Upper lobe of right lung (tissue), 1 donor: ENCODE data around the gene NOVA2. TPM values are rescaled to one million over a fixed set of nuclear protein-coding genes. Genes with fewer than 3 reads are reported as not detected.

Experiments
- ATAC-seq: fragments of 200-7000 bp; cut with Tn5 transposase; one replicate; pipeline ENCODE4 v1.9.1; 2020; ENCODE audit warnings: mild to moderate bottlenecking, moderate library complexity
- DNase-seq: peaks from one replicate; pipeline ENCODE4 v3.0.0-alpha.2; 2020
- H3K27ac ChIP-seq: fragments of 200-600 bp; one replicate; pipeline ENCODE4 v1.8.0; 2022
- H3K27me3 ChIP-seq: fragments of 200-600 bp; one replicate; pipeline ENCODE4 v1.8.0; 2022; ENCODE audit warnings: mild to moderate bottlenecking
- H3K36me3 ChIP-seq: fragments of 200-600 bp; one replicate; pipeline ENCODE4 v1.8.0; 2022
- H3K4me1 ChIP-seq: fragments of 200-600 bp; one replicate; pipeline ENCODE4 v1.8.0; 2022
- H3K4me3 ChIP-seq: fragments of 200-600 bp; one replicate; pipeline ENCODE4 v1.8.0; 2022; ENCODE audit warnings: mild to moderate bottlenecking
- H3K9me3 ChIP-seq: fragments of 200-600 bp; one replicate; pipeline ENCODE4 v1.8.0; 2022
- CTCF ChIP-seq: fragments of 200-600 bp; IDR thresholded peaks from one replicate; pipeline ENCODE4 v1.8.0; 2022; ENCODE audit warnings: antibody characterized with exemption
- intact Hi-C: fragments of 100-400 bp; cut with DNase I; formaldehyde crosslinking; loops from one replicate; pipeline ENCODE4 v1.11.0; 2022
- total RNA-seq: library from RNA; stranded (reverse); fragmentation: NEBNext Ultra II Directional; extraction: Animal tissue kit (Norgen Biotek cat#: 25700); gene quantifications from one replicate; pipeline ENCODE4 v1.2.1, GENCODE V29; 2021
- donor health status: DM: no; HTN: yes; CAD: no; lungs with severe emphysema.

The NOVA2 gene
- total RNA-seq, 1 donor from 2014 or later = 21.2 TPM

- DNase-seq (no peak), ATAC-seq (peak; percentile 69)
- Histone ChIP-seq H3K27me3 (peaks cover 14% of the 10 kb centered on the region), H3K36me3 (no peaks in the 10 kb centered on the region), H3K9me3 (no peaks in the 10 kb centered on the region), H3K4me3 (no peak overlapping the region), H3K4me1 (peaks cover 9% of the 10 kb centered on the region), H3K27ac (no peak overlapping the region)
- no peak for TF ChIP-seq CTCF
- intact Hi-C loops = no loop called here
Observed at GRCh38 chr19:45952686-45953505, 20.8 kb downstream of the NOVA2 start.

DNA sequence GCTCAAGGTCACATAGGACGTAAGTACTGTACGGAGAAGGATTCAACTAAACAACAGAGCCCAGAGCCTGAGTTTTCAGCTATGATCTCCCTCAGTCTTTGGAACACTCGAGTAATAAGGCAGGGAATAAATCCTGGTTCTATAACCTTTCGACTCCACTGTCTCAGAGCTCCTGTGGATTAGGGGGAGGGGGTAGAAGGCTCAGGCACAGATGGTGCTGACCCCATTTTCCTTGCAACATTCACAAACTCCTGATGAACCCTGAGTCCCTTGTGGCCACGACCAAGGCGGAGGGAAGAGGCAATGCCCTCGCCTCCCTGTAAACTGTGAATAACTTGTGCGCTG lies 21.4 kb downstream of the NOVA2 start:
- Histone ChIP-seq H3K27ac (no peak overlapping the region), H3K27me3 (peaks cover 14% of the 10 kb centered on the region), H3K4me1 (peaks cover 9% of the 10 kb centered on the region), H3K9me3 (no peaks in the 10 kb centered on the region), H3K4me3 (no peak overlapping the region), H3K36me3 (no peaks in the 10 kb centered on the region)
- ATAC-seq (no peak), DNase-seq (no peak)
- TF ChIP-seq CTCF = no peak
- intact Hi-C loops = no loop called here

GRCh38 chr19:45947926-45948325 lies 25.7 kb downstream of the NOVA2 start:
- DNase-seq (no peak), ATAC-seq (no peak)
- Histone ChIP-seq H3K27ac (no peak overlapping the region), H3K27me3 (no peaks in the 10 kb centered on the region), H3K4me3 (no peak overlapping the region), H3K9me3 (no peaks in the 10 kb centered on the region), H3K4me1 (no peaks in the 10 kb centered on the region), H3K36me3 (no peaks in the 10 kb centered on the region)
- intact Hi-C loops = no loop called here
- no peak for TF ChIP-seq CTCF

GRCh38 chr19:45940515-45940805 lies 33.2 kb downstream of the NOVA2 start:
- no peak overlapping the region for H3K4me3 ChIP-seq

DNA sequence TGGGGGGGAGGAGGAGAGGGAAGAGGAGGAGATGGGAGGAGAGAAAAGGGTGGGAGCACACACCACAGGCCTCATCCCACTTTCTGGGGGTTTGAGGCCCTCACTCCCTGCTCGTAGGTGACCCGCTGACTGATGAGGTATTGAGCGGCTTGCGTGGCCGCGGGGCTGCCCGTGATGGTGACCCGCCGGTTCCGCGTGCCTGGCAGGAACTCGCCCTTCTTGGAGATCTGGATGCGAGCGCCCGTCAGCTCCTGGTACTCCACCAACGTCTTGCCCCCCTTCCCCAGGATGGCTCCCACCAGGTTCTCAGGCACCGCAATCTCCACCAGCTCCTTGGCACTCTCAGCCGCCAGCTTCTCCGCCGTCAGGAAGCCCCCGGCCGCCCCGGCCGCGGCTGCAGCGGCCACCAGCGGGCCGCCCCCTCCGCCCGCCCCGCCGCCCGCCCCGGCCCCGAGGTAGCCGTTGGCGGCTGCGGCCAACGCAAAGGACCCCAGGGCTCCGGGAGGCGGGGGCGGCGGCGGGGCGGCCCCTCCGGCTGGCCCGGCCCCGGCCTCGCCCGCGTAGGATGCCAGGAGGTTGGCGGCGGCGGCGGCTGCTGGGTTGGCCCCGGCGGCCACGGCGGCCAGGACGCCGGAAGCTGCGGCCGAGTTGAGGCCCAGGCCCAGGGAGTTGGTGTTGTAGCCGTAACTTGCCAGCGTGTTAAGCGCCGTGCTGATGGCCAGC lies 33.7 kb downstream of the NOVA2 start:
- peaks cover 29% of the 10 kb centered on the region for H3K27me3 ChIP-seq
- no peak overlapping the region for H3K4me3 ChIP-seq
- no peaks in the 10 kb centered on the region for H3K9me3 ChIP-seq
- H3K4me1 ChIP-seq = no peaks in the 10 kb centered on the region
- no peak for DNase-seq
- intact Hi-C loops = no loop called here
- no peaks in the 10 kb centered on the region for H3K36me3 ChIP-seq
- ATAC-seq = no peak
- no peak overlapping the region for H3K27ac ChIP-seq
- no peak for TF ChIP-seq CTCF

More at GRCh38 chr19:45940515-45940805, 33.2 kb downstream of the NOVA2 start:
- Histone ChIP-seq H3K36me3 (no peaks in the 10 kb centered on the region), H3K4me1 (no peaks in the 10 kb centered on the region), H3K9me3 (no peaks in the 10 kb centered on the region), H3K27me3 (peaks cover 24% of the 10 kb centered on the region), H3K27ac (no peak overlapping the region)
- intact Hi-C loops = no loop called here
- ATAC-seq (no peak), DNase-seq (no peak)
- no peak for TF ChIP-seq CTCF
